HG03520 (cell line): Measurements from ENCODE around the gene TAF10.

Experiments
- ATAC-seq: cut with Tn5 transposase; IDR thresholded peaks from one replicate; pipeline ENCODE4 v1.9.1; 2021; ENCODE audit warnings: mild to moderate bottlenecking, moderate library complexity; ENCODE audit not compliant: unreplicated experiment

TAF10 gene

GRCh38 chr11:6625832-6626420 is 13.9 kb upstream of the TAF10 start:
- ATAC-seq, result no peak

GRCh38 chr11:6625156-6625831 is 13.3 kb upstream of the TAF10 start:
- ATAC-seq, result no peak

GRCh38 chr11:6623391-6624363 is 11.7 kb upstream of the TAF10 start:
- no peak for ATAC-seq

GRCh38 chr11:6622261-6623171 is 10.5 kb upstream of the TAF10 start:
- ATAC-seq, result no peak

- no peak for ATAC-seq
Observed at GRCh38 chr11:6621711-6622211, 9.7 kb upstream of the TAF10 start.

- no peak for ATAC-seq
Observed at GRCh38 chr11:6620636-6621035, 8.6 kb upstream of the TAF10 start.

GRCh38 chr11:6619004-6619745 is 7.2 kb upstream of the TAF10 start, which contains the start of gene TPP1:
TSS of gene TPP1 (minus strand) at chr11:6619422. CDS start at chr11:6619400, 22 bp downstream.
- peak; percentile 99 for ATAC-seq

- ATAC-seq, result no peak
Observed at GRCh38 chr11:6618117-6619003, 6.3 kb upstream of the TAF10 start.

- no peak for ATAC-seq
Observed at GRCh38 chr11:6617315-6617781, 5.3 kb upstream of the TAF10 start.

- ATAC-seq, result no peak
Observed at GRCh38 chr11:6616596-6617250, 4.7 kb upstream of the TAF10 start.

GRCh38 chr11:6615882-6616585 is 4.0 kb upstream of the TAF10 start:
- ATAC-seq, result no peak

- no peak for ATAC-seq
Observed at GRCh38 chr11:6615046-6615445, 3.0 kb upstream of the TAF10 start.

- no peak for ATAC-seq
Observed at GRCh38 chr11:6614446-6614845, 2.4 kb upstream of the TAF10 start.

- no peak for ATAC-seq
Observed at GRCh38 chr11:6613496-6613895, 1.5 kb upstream of the TAF10 start.

- peak; percentile 9 for ATAC-seq
Observed at GRCh38 chr11:6611963-6612212, 128 bp downstream of the TAF10 start.

- peak; percentile 1 for ATAC-seq
Observed at GRCh38 chr11:6611092-6611962, 689 bp downstream of the TAF10 start.

GRCh38 chr11:6610591-6610990 is 1.4 kb downstream of the TAF10 start:
- ATAC-seq, result no peak
